Measurements from ENCODE around the gene CPB2. TPM values are rescaled to one million over a fixed set of nuclear protein-coding genes. Genes with fewer than 3 reads are reported as not detected.

The CPB2 gene
- total and polyA plus RNA-seq, 4 donors: 175 to 997 (median 504) TPM

- WGBS: 87% methylated on average over 4 of the region's 4 CpGs
- Histone ChIP-seq H3K27ac (ENCODE audit: low read depth in 1 of 2, low read length in 2 of 2) (no peak overlapping the region), H3K4me3 (ENCODE audit: low read depth in 1 of 3, low read length in 3 of 3) (no peak overlapping the region), H3K9me3 (ENCODE audit: control insufficient read depth in 4 of 4, low read length in 3 of 4) (no peaks in the 10 kb centered on the region), H3K27me3 (ENCODE audit: control insufficient read depth in 4 of 4, insufficient read depth in 4 of 4, low read length in 3 of 4) (no peaks in the 10 kb centered on the region), H3K36me3 (ENCODE audit: control insufficient read depth in 4 of 4, insufficient read depth in 3 of 4, low read depth in 1 of 4, low read length in 3 of 4) (peaks cover 0 to 16% (median 3%) of the 10 kb centered on the region in 4 donors), H3K9ac (ENCODE audit: low read depth in 1 of 2, low read length in 2 of 2) (no peak overlapping the region), H3K4me1 (ENCODE audit: control insufficient read depth in 4 of 4, insufficient read depth in 4 of 4, low read length in 3 of 4) (peaks cover 0 to 14% (median 11%) of the 10 kb centered on the region in 4 donors)
- no peak for DNase-seq (ENCODE audit: low spot score)
- no peak for TF ChIP-seq HNF4A (conservative IDR thresholded peaks at IDR 0.05)
- no peak for TF ChIP-seq FOXA2 (IDR thresholded peaks at IDR 0.05)
- no peak for TF ChIP-seq ATF3 (IDR thresholded peaks at IDR 0.05)
These were observed 31.9 kb upstream of the CPB2 start for GRCh38 chr13:46136688-46137087.

- H3K4me3 ChIP-seq (ENCODE audit: low read depth in 1 of 3, low read length in 3 of 3): no peak overlapping the region
- H3K27me3 ChIP-seq (ENCODE audit: control insufficient read depth in 4 of 4, insufficient read depth in 4 of 4, low read length in 3 of 4): no peaks in the 10 kb centered on the region
- no peak overlapping the region for H3K27ac ChIP-seq (ENCODE audit: low read depth in 1 of 2, low read length in 2 of 2)
- TF ChIP-seq TAF1 (conservative IDR thresholded peaks at IDR 0.05) (no peak), HNF4A (conservative IDR thresholded peaks at IDR 0.05) (peak in 1 of 2 donors; percentile 27)
- H3K36me3 ChIP-seq (ENCODE audit: control insufficient read depth in 4 of 4, insufficient read depth in 3 of 4, low read depth in 1 of 4, low read length in 3 of 4): peaks cover 0 to 18% (median 9%) of the 10 kb centered on the region in 4 donors
- no peak for DNase-seq (ENCODE audit: low spot score)
- 50% methylated on average over 4 of the region's 4 CpGs for WGBS
- peak overlapping the region in 1 of 2 donors; percentile 12 for H3K9ac ChIP-seq (ENCODE audit: low read depth in 1 of 2, low read length in 2 of 2)
- H3K4me1 ChIP-seq (ENCODE audit: control insufficient read depth in 4 of 4, insufficient read depth in 4 of 4, low read length in 3 of 4): peaks cover 0 to 14% (median 9%) of the 10 kb centered on the region in 4 donors
- H3K9me3 ChIP-seq (ENCODE audit: control insufficient read depth in 4 of 4, low read length in 3 of 4): no peaks in the 10 kb centered on the region
These were observed 30.2 kb upstream of the CPB2 start for GRCh38 chr13:46134961-46135522.

- Histone ChIP-seq H3K4me1 (ENCODE audit: control insufficient read depth in 4 of 4, insufficient read depth in 4 of 4, low read length in 3 of 4) (peaks cover 0 to 14% (median 9%) of the 10 kb centered on the region in 4 donors), H3K27me3 (ENCODE audit: control insufficient read depth in 4 of 4, insufficient read depth in 4 of 4, low read length in 3 of 4) (no peaks in the 10 kb centered on the region), H3K36me3 (ENCODE audit: control insufficient read depth in 4 of 4, insufficient read depth in 3 of 4, low read depth in 1 of 4, low read length in 3 of 4) (peaks cover 0 to 24% (median 12%) of the 10 kb centered on the region in 4 donors), H3K9ac (ENCODE audit: low read depth in 1 of 2, low read length in 2 of 2) (no peak overlapping the region), H3K9me3 (ENCODE audit: control insufficient read depth in 4 of 4, low read length in 3 of 4) (no peaks in the 10 kb centered on the region), H3K4me3 (ENCODE audit: low read depth in 1 of 3, low read length in 3 of 3) (no peak overlapping the region), H3K27ac (ENCODE audit: low read depth in 1 of 2, low read length in 2 of 2) (no peak overlapping the region)
- TF ChIP-seq JUND (IDR thresholded peaks at IDR 0.05) (no peak), GABPA (IDR thresholded peaks at IDR 0.05 in 1 of 2, conservative IDR thresholded peaks at IDR 0.05 in 1 of 2) (no peak), HNF4G (IDR thresholded peaks at IDR 0.05) (no peak), FOXA1 (IDR thresholded peaks at IDR 0.05) (no peak), ZBTB33 (IDR thresholded peaks at IDR 0.05) (no peak), YY1 (IDR thresholded peaks at IDR 0.05) (no peak), RXRA (IDR thresholded peaks at IDR 0.05) (no peak)
- no peak for DNase-seq (ENCODE audit: low spot score)
- WGBS: 88% methylated on average over 2 of the region's 2 CpGs
These were observed 29.7 kb upstream of the CPB2 start for GRCh38 chr13:46134494-46134893.

GRCh38 chr13:46132109-46132508 lies 27.3 kb upstream of the CPB2 start:
- Histone ChIP-seq H3K36me3 (ENCODE audit: control insufficient read depth in 4 of 4, insufficient read depth in 3 of 4, low read depth in 1 of 4, low read length in 3 of 4) (peaks cover 0 to 29% (median 12%) of the 10 kb centered on the region in 4 donors), H3K27ac (ENCODE audit: low read depth in 1 of 2, low read length in 2 of 2) (no peak overlapping the region), H3K9ac (ENCODE audit: low read depth in 1 of 2, low read length in 2 of 2) (no peak overlapping the region), H3K4me3 (ENCODE audit: low read depth in 1 of 3, low read length in 3 of 3) (no peak overlapping the region), H3K27me3 (ENCODE audit: control insufficient read depth in 4 of 4, insufficient read depth in 4 of 4, low read length in 3 of 4) (no peaks in the 10 kb centered on the region), H3K9me3 (ENCODE audit: control insufficient read depth in 4 of 4, low read length in 3 of 4) (no peaks in the 10 kb centered on the region), H3K4me1 (ENCODE audit: control insufficient read depth in 4 of 4, insufficient read depth in 4 of 4, low read length in 3 of 4) (peaks cover 2 to 9% (median 6%) of the 10 kb centered on the region in 4 donors)
- 96% methylated on average over 3 of the region's 3 CpGs for WGBS
- no peak for DNase-seq (ENCODE audit: low spot score)
- TF ChIP-seq TAF1 (conservative IDR thresholded peaks at IDR 0.05) (no peak), RXRA (IDR thresholded peaks at IDR 0.05) (no peak), REST (IDR thresholded peaks at IDR 0.05) (no peak), JUND (IDR thresholded peaks at IDR 0.05) (no peak), CTCF (IDR thresholded peaks at IDR 0.05; ENCODE audit: low read depth, low read length, missing input control) (no peak), NR2F2 (IDR thresholded peaks at IDR 0.05) (no peak), HNF4G (IDR thresholded peaks at IDR 0.05) (no peak), RAD21 (IDR thresholded peaks at IDR 0.05) (no peak), ATF3 (IDR thresholded peaks at IDR 0.05) (no peak), FOXA1 (IDR thresholded peaks at IDR 0.05) (no peak)

Measured in liver (tissue), 9 donors.